OCI-LY3 (cell line): ENCODE data around the gene PIP5K1C.

Source experiments
- CTCF ChIP-seq: fragments of 200-600, 300-600 bp; sonication (generic); IDR thresholded peaks from 2 replicates; pipeline ENCODE4 v1.5.1; 2014; ENCODE audit warnings: antibody characterized with exemption, low read length, low read depth
- EZH2phosphoT487 ChIP-seq: fragments of 200-600 bp; shearing (Covaris generic); IDR thresholded peaks from 2 replicates; pipeline ENCODE4 v1.6.1; 2018; ENCODE audit warnings: antibody characterized with exemption, mixed run types, low read depth

- no peak for TF ChIP-seq CTCF
- no peak for TF ChIP-seq EZH2phosphoT487
Observed at GRCh38 chr19:3632739-3633558, 67.3 kb downstream of the PIP5K1C start.
